Measurements from ENCODE around the gene DCLK3. TPM values are rescaled to one million over a fixed set of nuclear protein-coding genes. Genes with fewer than 3 reads are reported as not detected.

DCLK3 gene
- total RNA-seq, 1 donor from 2014 or later, result not detected

- H3K4me1 Mint-ChIP-seq (ENCODE audit: unreplicated experiment), result no peaks in the 10 kb centered on the region
- H3K36me3 Mint-ChIP-seq (ENCODE audit: low read depth, unreplicated experiment), result peaks cover 6% of the 10 kb centered on the region
- H3K4me3 Mint-ChIP-seq (ENCODE audit: unreplicated experiment), result peak overlapping the region; percentile 23
- DNase-seq (ENCODE audit: low spot score), result no peak
- H3K9me3 Mint-ChIP-seq (ENCODE audit: unreplicated experiment), result peaks cover 15% of the 10 kb centered on the region
- no peak for TF ChIP-seq CTCF (IDR thresholded peaks at IDR 0.05; ENCODE audit: unreplicated experiment)
- no peak overlapping the region for H3K27ac Mint-ChIP-seq (ENCODE audit: unreplicated experiment)
- H3K27me3 Mint-ChIP-seq (ENCODE audit: unreplicated experiment), result peaks cover 3% of the 10 kb centered on the region
Observed at GRCh38 chr3:36680952-36681351, 83.4 kb downstream of the DCLK3 start.

GRCh38 chr3:36679384-36680200 lies 84.8 kb downstream of the DCLK3 start:
- Mint-ChIP-seq H3K4me1 (ENCODE audit: unreplicated experiment) (no peaks in the 10 kb centered on the region), H3K36me3 (ENCODE audit: low read depth, unreplicated experiment) (peaks cover 6% of the 10 kb centered on the region), H3K27me3 (ENCODE audit: unreplicated experiment) (peaks cover 3% of the 10 kb centered on the region), H3K27ac (ENCODE audit: unreplicated experiment) (no peak overlapping the region), H3K9me3 (ENCODE audit: unreplicated experiment) (peaks cover 15% of the 10 kb centered on the region), H3K4me3 (ENCODE audit: unreplicated experiment) (no peak overlapping the region)
- no peak for DNase-seq (ENCODE audit: low spot score)
- no peak for TF ChIP-seq CTCF (IDR thresholded peaks at IDR 0.05; ENCODE audit: unreplicated experiment)

- H3K36me3 Mint-ChIP-seq (ENCODE audit: low read depth, unreplicated experiment), result peaks cover 6% of the 10 kb centered on the region
- H3K27me3 Mint-ChIP-seq (ENCODE audit: unreplicated experiment), result peaks cover 3% of the 10 kb centered on the region
- TF ChIP-seq CTCF (IDR thresholded peaks at IDR 0.05; ENCODE audit: unreplicated experiment), result no peak
- peaks cover 15% of the 10 kb centered on the region for H3K9me3 Mint-ChIP-seq (ENCODE audit: unreplicated experiment)
- no peak overlapping the region for H3K27ac Mint-ChIP-seq (ENCODE audit: unreplicated experiment)
- no peaks in the 10 kb centered on the region for H3K4me1 Mint-ChIP-seq (ENCODE audit: unreplicated experiment)
- DNase-seq (ENCODE audit: low spot score), result no peak
- no peak overlapping the region for H3K4me3 Mint-ChIP-seq (ENCODE audit: unreplicated experiment)
Observed at GRCh38 chr3:36678216-36679013, 85.9 kb downstream of the DCLK3 start.

GRCh38 chr3:36677331-36678007 lies 86.9 kb downstream of the DCLK3 start:
- no peak for DNase-seq (ENCODE audit: low spot score)
- peaks cover 3% of the 10 kb centered on the region for H3K27me3 Mint-ChIP-seq (ENCODE audit: unreplicated experiment)
- peaks cover 15% of the 10 kb centered on the region for H3K9me3 Mint-ChIP-seq (ENCODE audit: unreplicated experiment)
- H3K36me3 Mint-ChIP-seq (ENCODE audit: low read depth, unreplicated experiment), result peaks cover 6% of the 10 kb centered on the region
- no peak for TF ChIP-seq CTCF (IDR thresholded peaks at IDR 0.05; ENCODE audit: unreplicated experiment)
- H3K4me3 Mint-ChIP-seq (ENCODE audit: unreplicated experiment), result no peak overlapping the region
- H3K4me1 Mint-ChIP-seq (ENCODE audit: unreplicated experiment), result no peaks in the 10 kb centered on the region
- H3K27ac Mint-ChIP-seq (ENCODE audit: unreplicated experiment), result no peak overlapping the region

Data from endothelial cell (in vitro differentiated cells).